Esophagus squamous epithelium (tissue), 4 donors: Measurements from ENCODE around the gene LIN52.

Experiments
- CTCF ChIP-seq, 6 experiments: fragments of 450-650 bp in 4 of 6; fragments of 200-600 bp in 2 of 6; sonication (generic) in 2 of 6; IDR thresholded peaks; one replicate each; pipeline ENCODE4 v1.5.1; 2016 to 2019; ENCODE audit warnings: antibody characterized with exemption in 6 of 6, mild to moderate bottlenecking in 4 of 6, moderate library complexity in 4 of 6
- POLR2A ChIP-seq, 4 donors: fragments of 450-650 bp; IDR thresholded peaks; one replicate each; pipeline ENCODE4 v1.6.1; 2017; ENCODE audit warnings: antibody characterized with exemption in 4 of 4, mild to moderate bottlenecking in 4 of 4, moderate library complexity in 3 of 4

GRCh38 chr14:74190927-74191575 is 106.3 kb downstream of the LIN52 start:
- TF ChIP-seq CTCF (IDR thresholded peaks at IDR 0.05) (no peak), POLR2A (IDR thresholded peaks at IDR 0.05) (no peak)
